ENCODE measurements around the gene HNRNPA3. TPM values are rescaled to one million over a fixed set of nuclear protein-coding genes. Genes with fewer than 3 reads are reported as not detected.
"Not testable (repeated sequence)": the region's sequence is repeated elsewhere in the genome, so short reads cannot be mapped to it uniquely, and the experiment has no call there.

Gene HNRNPA3
- total RNA-seq, 1 experiment from 2014 or later: 406 TPM

DNA sequence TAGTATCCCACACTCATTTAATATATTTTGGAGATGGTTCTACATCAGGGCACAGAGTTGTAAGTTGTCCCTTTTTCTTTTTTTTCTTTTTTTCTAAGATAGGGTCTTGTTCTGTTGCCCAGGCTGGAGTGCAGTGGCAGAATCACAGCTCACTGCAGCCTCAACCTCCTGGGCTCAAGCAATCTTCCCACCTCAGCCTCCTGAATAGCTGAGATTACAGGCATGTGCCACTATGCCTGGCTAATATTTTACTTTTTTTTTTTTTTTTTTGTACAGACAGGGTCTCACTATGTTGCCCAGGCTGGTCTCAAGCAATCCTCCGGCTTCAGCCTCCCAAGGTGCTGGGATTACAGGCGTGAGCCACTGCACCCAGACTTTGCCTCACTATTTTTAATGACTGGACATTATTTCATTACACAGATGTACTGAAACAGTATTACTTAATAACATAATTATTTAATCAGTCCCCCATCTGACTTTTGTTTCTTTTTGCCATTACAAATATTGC, 34.0 kb downstream of the HNRNPA3 start:
- CTCF ChIA-PET: interaction anchor here (2.1 kb wide), 1 partner anchor 9 kb away, joined by 13 read pairs; no protein-coding TSS in a partner anchor
- H3K27ac Mint-ChIP-seq: not testable (repeated sequence)

DNA sequence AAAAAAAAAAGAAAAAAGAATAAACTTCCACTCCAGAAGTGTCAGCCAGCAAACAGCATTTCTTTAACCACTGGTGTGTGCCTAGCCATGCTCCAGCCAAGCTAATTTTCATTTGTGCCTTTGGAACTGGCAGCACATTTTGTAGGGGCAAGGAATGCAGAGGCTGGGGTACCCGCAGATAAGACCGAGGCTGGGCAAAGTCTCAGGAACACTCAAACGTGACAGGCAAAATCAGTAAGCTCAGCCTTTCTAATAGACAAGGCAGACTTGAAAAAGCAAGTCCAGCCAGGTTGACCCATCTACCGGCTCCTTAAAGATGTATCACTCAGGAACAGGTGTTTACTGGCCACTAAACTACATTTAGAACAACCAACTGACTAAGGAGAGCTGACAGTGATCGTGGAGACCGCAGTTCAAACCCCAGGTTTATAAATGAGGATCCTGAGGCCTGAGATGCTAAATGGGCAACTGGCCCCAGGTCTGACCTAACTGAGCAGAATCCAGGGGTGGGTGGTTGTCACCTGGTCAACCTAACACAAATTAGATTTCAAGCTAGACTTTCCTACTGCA, 35.2 kb downstream of the HNRNPA3 start:
- CTCF ChIA-PET: interaction anchor here (0.8 kb wide), 1 partner anchor 26 kb away, joined by 3 read pairs; no protein-coding TSS in a partner anchor
- no peak overlapping the region for H3K27ac Mint-ChIP-seq
- ATAC-seq: no peak
- no peaks in the 10 kb centered on the region for H3K9me3 Mint-ChIP-seq
- no peaks in the 10 kb centered on the region for H3K36me3 Mint-ChIP-seq
- TF ChIP-seq JUN (CRISPR knock-in tag; IDR thresholded peaks at IDR 0.05) (no peak), ZNF121 (CRISPR knock-in tag; IDR thresholded peaks at IDR 0.05) (no peak), NR2C2 (CRISPR knock-in tag; IDR thresholded peaks at IDR 0.05) (no peak), ZNF219 (CRISPR knock-in tag; IDR thresholded peaks at IDR 0.05; ENCODE audit: borderline replicate concordance) (no peak), ETV6 (CRISPR knock-in tag; IDR thresholded peaks at IDR 0.05) (no peak), KAT7 (CRISPR knock-in tag; IDR thresholded peaks at IDR 0.05; ENCODE audit: borderline replicate concordance) (no peak), SP1 (CRISPR knock-in tag; conservative IDR thresholded peaks at IDR 0.05) (no peak), FOXK1 (CRISPR knock-in tag; IDR thresholded peaks at IDR 0.05) (no peak), GRHL2 (CRISPR knock-in tag; IDR thresholded peaks at IDR 0.05; ENCODE audit: insufficient replicate concordance, severe bottlenecking) (no peak), RORB (CRISPR knock-in tag; IDR thresholded peaks at IDR 0.05) (no peak), GABPB1 (CRISPR knock-in tag; IDR thresholded peaks at IDR 0.05) (no peak), NFATC4 (CRISPR knock-in tag; IDR thresholded peaks at IDR 0.05) (no peak), PRRX2 (CRISPR knock-in tag; IDR thresholded peaks at IDR 0.05) (no peak), ATF1 (CRISPR knock-in tag; IDR thresholded peaks at IDR 0.05) (no peak), SOX15 (CRISPR knock-in tag; IDR thresholded peaks at IDR 0.05) (no peak), RELA (CRISPR knock-in tag; IDR thresholded peaks at IDR 0.05; ENCODE audit: borderline replicate concordance) (no peak), ZNF671 (CRISPR knock-in tag; IDR thresholded peaks at IDR 0.05) (no peak), FOXJ3 (CRISPR knock-in tag; IDR thresholded peaks at IDR 0.05; ENCODE audit: borderline replicate concordance) (no peak)
- TF ChIP-seq, protein P1, sequence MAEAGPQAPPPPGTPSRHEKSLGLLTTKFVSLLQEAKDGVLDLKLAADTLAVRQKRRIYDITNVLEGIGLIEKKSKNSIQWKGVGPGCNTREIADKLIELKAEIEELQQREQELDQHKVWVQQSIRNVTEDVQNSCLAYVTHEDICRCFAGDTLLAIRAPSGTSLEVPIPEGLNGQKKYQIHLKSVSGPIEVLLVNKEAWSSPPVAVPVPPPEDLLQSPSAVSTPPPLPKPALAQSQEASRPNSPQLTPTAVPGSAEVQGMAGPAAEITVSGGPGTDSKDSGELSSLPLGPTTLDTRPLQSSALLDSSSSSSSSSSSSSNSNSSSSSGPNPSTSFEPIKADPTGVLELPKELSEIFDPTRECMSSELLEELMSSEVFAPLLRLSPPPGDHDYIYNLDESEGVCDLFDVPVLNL (CRISPR knock-in tag; IDR thresholded peaks at IDR 0.05; ENCODE audit: borderline replicate concordance, low read depth): no peak
- TF ChIP-seq, protein P2, sequence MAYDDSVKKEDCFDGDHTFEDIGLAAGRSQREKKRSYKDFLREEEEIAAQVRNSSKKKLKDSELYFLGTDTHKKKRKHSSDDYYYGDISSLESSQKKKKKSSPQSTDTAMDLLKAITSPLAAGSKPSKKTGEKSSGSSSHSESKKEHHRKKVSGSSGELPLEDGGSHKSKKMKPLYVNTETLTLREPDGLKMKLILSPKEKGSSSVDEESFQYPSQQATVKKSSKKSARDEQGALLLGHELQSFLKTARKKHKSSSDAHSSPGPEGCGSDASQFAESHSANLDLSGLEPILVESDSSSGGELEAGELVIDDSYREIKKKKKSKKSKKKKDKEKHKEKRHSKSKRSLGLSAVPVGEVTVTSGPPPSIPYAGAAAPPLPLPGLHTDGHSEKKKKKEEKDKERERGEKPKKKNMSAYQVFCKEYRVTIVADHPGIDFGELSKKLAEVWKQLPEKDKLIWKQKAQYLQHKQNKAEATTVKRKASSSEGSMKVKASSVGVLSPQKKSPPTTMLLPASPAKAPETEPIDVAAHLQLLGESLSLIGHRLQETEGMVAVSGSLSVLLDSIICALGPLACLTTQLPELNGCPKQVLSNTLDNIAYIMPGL (CRISPR knock-in tag; IDR thresholded peaks at IDR 0.05): no peak
- POLR2A ChIA-PET: no interaction called here
- H3K4me1 Mint-ChIP-seq: peaks cover 43% of the 10 kb centered on the region
- DNase-seq (ENCODE audit: low spot score): no peak
- H3K27me3 Mint-ChIP-seq (ENCODE audit: low read depth): no peaks in the 10 kb centered on the region
- H3K4me3 Mint-ChIP-seq: no peak overlapping the region

More for the DNA sequence above, 34.0 kb downstream of the HNRNPA3 start:
- H3K4me3 Mint-ChIP-seq; H3K27me3 Mint-ChIP-seq (ENCODE audit: low read depth); H3K36me3 Mint-ChIP-seq; H3K9me3 Mint-ChIP-seq; ATAC-seq; DNase-seq (ENCODE audit: low spot score): not testable (repeated sequence)
- peaks cover 50% of the 10 kb centered on the region for H3K4me1 Mint-ChIP-seq
- TF ChIP-seq ZNF121 (CRISPR knock-in tag; IDR thresholded peaks at IDR 0.05): peak; percentile 85
- POLR2A ChIA-PET: interaction anchor here (1.5 kb wide), 1 partner anchor 19 kb away, joined by 3 read pairs; no protein-coding TSS in a partner anchor

DNA sequence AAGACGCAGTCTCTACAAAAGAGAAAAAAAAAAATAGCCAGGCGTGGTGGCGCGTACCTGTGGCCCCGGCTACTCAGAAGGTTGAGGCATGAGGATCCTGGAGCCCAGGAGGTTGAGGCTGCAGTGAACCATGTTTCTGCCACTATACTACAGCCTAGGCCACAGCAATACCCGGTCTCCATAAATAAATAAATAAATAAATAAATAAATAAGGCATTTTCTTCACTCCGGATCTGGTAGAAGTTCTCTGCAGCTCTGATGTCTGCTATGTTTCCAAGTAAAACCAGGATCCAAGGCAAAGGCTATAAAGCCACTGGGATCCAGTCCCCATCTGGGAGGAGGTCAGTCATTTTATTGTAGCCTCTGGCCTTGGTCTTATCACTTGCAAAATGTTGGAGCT, 36.4 kb downstream of the HNRNPA3 start:
- no peaks in the 10 kb centered on the region for H3K27me3 Mint-ChIP-seq (ENCODE audit: low read depth)
- H3K27ac Mint-ChIP-seq: no peak overlapping the region
- POLR2A ChIA-PET: no interaction called here
- no peak for ATAC-seq
- CTCF ChIA-PET: interaction anchor here (0.8 kb wide), 1 partner anchor 24 kb away, joined by 3 read pairs; no protein-coding TSS in a partner anchor
- DNase-seq (ENCODE audit: low spot score): no peak
- H3K36me3 Mint-ChIP-seq: no peaks in the 10 kb centered on the region
- H3K4me1 Mint-ChIP-seq: peaks cover 46% of the 10 kb centered on the region
- no peak overlapping the region for H3K4me3 Mint-ChIP-seq
- H3K9me3 Mint-ChIP-seq: no peaks in the 10 kb centered on the region
- TF ChIP-seq, protein P3, sequence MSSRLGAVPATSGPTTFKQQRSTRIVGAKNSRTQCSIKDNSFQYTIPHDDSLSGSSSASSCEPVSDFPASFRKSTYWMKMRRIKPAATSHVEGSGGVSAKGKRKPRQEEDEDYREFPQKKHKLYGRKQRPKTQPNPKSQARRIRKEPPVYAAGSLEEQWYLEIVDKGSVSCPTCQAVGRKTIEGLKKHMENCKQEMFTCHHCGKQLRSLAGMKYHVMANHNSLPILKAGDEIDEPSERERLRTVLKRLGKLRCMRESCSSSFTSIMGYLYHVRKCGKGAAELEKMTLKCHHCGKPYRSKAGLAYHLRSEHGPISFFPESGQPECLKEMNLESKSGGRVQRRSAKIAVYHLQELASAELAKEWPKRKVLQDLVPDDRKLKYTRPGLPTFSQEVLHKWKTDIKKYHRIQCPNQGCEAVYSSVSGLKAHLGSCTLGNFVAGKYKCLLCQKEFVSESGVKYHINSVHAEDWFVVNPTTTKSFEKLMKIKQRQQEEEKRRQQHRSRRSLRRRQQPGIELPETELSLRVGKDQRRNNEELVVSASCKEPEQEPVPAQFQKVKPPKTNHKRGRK (CRISPR knock-in tag; IDR thresholded peaks at IDR 0.05; ENCODE audit: borderline replicate concordance): no peak
- TF ChIP-seq SMAD3 (CRISPR knock-in tag; IDR thresholded peaks at IDR 0.05; ENCODE audit: borderline replicate concordance) (no peak), NFE2L1 (CRISPR knock-in tag; IDR thresholded peaks at IDR 0.05) (no peak)
- TF ChIP-seq, protein P4, sequence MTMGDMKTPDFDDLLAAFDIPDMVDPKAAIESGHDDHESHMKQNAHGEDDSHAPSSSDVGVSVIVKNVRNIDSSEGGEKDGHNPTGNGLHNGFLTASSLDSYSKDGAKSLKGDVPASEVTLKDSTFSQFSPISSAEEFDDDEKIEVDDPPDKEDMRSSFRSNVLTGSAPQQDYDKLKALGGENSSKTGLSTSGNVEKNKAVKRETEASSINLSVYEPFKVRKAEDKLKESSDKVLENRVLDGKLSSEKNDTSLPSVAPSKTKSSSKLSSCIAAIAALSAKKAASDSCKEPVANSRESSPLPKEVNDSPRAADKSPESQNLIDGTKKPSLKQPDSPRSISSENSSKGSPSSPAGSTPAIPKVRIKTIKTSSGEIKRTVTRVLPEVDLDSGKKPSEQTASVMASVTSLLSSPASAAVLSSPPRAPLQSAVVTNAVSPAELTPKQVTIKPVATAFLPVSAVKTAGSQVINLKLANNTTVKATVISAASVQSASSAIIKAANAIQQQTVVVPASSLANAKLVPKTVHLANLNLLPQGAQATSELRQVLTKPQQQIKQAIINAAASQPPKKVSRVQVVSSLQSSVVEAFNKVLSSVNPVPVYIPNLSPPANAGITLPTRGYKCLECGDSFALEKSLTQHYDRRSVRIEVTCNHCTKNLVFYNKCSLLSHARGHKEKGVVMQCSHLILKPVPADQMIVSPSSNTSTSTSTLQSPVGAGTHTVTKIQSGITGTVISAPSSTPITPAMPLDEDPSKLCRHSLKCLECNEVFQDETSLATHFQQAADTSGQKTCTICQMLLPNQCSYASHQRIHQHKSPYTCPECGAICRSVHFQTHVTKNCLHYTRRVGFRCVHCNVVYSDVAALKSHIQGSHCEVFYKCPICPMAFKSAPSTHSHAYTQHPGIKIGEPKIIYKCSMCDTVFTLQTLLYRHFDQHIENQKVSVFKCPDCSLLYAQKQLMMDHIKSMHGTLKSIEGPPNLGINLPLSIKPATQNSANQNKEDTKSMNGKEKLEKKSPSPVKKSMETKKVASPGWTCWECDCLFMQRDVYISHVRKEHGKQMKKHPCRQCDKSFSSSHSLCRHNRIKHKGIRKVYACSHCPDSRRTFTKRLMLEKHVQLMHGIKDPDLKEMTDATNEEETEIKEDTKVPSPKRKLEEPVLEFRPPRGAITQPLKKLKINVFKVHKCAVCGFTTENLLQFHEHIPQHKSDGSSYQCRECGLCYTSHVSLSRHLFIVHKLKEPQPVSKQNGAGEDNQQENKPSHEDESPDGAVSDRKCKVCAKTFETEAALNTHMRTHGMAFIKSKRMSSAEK (CRISPR knock-in tag; IDR thresholded peaks at IDR 0.05; ENCODE audit: borderline replicate concordance): no peak

Data from WTC11 (cell line).